Mammary epithelial cell (primary cell): ENCODE measurements around the gene NCAM1.

Source experiments
- CTCF ChIP-seq, 2 donors: IDR thresholded peaks in 1 of 2; conservative IDR thresholded peaks in 1 of 2; 2 replicates each; pipeline ENCODE4 v1.5.1; 2011 to 2012; ENCODE audit warnings: inconsistent platforms in 2 of 2, low read length in 2 of 2, mild to moderate bottlenecking in 2 of 2, control low read depth in 1 of 2, low read depth in 1 of 2; ENCODE audit not compliant: insufficient read depth in 1 of 2; ENCODE audit errors: extremely low read depth in 1 of 2
- EZH2 ChIP-seq: IDR thresholded peaks from 2 replicates; pipeline ENCODE4 v1.6.1; 2012; ENCODE audit warnings: low read length, inconsistent platforms, borderline replicate concordance

- no peak for TF ChIP-seq CTCF (conservative IDR thresholded peaks at IDR 0.05 in 1 of 2, IDR thresholded peaks at IDR 0.05 in 1 of 2; ENCODE audit: extremely low read depth in 1 of 2, insufficient read depth in 1 of 2, low read depth in 1 of 2, low read length in 2 of 2)
- TF ChIP-seq EZH2 = no peak
Measured at GRCh38 chr11:113243696-113244095, 282.5 kb downstream of the NCAM1 start.
